Upper lobe of left lung (tissue), 4 donors: ENCODE data around the gene ATP6V0E2.

Source experiments
- CTCF ChIP-seq, 6 experiments: fragments of 450-650 bp in 4 of 6; fragments of 200-600 bp in 2 of 6; sonication (generic) in 2 of 6; IDR thresholded peaks; one replicate each; pipeline ENCODE4 v1.5.1; 2016 to 2019; ENCODE audit warnings: antibody characterized with exemption in 6 of 6
- POLR2A ChIP-seq, 4 donors: fragments of 450-650 bp; IDR thresholded peaks; one replicate each; pipeline ENCODE4 v1.5.1; 2016 to 2017; ENCODE audit warnings: antibody characterized with exemption in 4 of 4, mild to moderate bottlenecking in 2 of 4
- POLR2AphosphoS5 ChIP-seq, 2 donors: sonication (generic); formaldehyde crosslinking; IDR thresholded peaks; one replicate each; pipeline ENCODE4 v1.5.1; 2017; ENCODE audit warnings: antibody characterized with exemption in 2 of 2

GRCh38 chr7:149879271-149879743, 5.5 kb downstream of the ATP6V0E2 start:
- TF ChIP-seq CTCF (IDR thresholded peaks at IDR 0.05) (no peak), POLR2AphosphoS5 (IDR thresholded peaks at IDR 0.05) (no peak), POLR2A (IDR thresholded peaks at IDR 0.05) (no peak)
